NCI-H1417 (cell line): ENCODE results near the gene MCF2L.
"Not testable (repeated sequence)": the region's sequence is repeated elsewhere in the genome, so short reads cannot be mapped to it uniquely, and the experiment has no call there.

Source experiments
- DNase-seq, 3 experiments: peaks; one replicate each; lab custom pipeline; 2025; lab: John Stamatoyannopoulos, UW

MCF2L gene

DNA sequence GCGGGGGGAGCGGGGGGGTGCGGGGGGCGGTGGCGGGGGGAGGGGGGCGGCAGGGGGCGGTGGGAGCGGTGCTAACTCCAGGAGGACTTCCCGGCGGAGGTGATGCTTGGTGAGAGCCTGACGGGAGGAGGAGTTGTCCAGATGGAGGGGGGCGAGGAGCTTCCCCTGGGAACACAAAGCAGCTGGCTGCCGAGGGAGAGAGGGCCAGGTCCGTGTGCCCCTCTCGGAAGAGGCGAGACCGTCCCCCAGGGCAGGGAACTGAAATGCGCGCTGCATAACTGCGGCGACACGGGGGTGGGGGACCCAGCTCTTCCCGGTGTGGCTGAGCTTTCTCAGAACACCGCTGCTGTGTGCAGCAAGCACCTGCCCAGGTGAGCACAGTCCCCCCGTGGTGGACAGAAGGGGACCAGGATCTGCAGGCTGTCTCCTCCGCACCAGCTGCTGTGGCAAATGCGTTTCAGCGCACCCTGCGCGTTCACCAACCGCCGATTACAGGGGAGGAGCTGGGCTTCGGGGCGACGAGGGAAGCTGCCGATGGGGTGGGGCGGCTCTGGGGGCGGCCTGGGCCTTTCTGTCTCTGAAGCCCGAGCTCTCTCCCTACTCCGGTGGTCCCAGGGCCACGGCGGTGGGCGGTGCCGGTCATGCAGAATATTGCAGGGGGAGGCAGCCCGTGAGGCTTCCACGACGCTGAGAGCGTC lies 81.9 kb downstream of the MCF2L start:
- DNase-seq = no peak

DNA sequence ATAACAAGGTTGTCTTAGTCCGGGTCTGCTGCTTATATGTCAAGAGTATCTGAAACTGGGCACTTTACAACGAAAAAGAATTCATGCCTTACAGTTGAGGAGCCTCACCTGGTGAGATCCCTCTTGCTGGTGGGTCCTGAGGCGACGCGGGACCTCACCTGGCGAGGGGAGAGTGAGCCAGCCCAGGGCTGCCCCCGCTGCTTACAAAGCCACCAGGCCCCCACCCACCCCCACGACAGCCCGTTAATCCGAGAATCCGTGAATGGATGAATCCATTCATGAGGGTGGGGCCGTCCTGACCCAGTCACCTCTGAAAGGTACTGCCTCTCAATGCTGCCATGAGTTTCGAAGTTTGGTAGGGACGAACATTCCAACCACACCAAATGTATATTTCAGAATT lies 82.6 kb downstream of the MCF2L start:
- no peak for DNase-seq

DNA sequence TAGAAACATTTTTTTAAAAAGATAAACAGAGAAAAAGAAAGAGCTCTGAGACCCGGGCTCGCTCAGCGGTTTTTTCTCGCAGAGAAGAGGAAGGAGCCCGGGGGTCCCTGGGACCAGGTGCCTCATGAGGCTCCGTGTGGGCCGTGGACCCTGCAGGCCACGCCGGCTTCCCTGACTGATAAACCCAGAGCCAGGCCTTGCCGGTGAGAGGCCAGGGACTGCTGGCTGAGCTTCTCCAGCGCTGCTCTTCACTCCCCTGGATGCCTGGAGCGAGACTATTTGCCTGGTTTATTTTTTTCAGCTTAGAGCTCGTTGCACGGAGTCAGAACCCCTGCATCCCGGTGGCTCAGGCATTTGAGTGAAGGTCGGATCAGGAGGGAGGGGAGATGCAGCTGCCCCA lies 83.2 kb downstream of the MCF2L start:
- no peak for DNase-seq

DNA sequence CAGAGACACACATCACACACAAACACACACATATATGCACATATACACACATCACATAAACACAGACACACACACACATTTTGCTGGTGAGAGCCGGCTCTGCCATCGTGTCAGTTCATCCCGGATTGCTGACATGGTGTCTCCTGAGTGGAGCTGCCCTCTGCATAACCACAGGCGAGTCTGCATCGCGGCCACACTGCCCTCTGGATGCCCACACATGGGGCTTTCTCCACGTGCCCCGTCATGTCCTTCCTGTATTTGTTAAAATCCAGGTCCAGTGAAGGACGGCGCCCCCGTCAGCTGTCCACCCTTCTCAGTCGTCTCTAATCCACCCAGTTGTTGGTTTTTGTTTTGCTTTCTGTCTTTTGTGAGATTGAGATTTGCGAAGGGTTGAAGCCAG lies 84.0 kb downstream of the MCF2L start:
- no peak for DNase-seq

DNA sequence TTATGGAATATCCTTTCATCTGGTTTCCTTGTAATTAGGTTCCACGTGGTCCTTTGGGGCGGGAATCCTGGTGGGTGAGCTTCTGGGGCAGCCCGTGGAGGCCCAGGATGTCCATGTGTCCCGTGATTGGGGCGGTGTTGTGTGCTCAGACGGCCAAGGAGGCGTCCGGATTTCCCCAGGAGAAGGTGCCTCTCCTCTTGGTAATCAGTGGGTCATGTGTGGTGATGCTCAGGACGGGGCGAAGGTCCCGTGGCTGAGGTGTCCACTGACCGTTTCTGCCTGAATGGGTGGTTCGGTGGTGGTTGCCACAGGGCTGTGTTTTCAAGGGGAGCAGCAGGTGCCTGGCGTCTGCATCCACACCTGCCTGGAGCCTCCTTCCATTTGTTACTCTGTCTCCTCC lies 84.4 kb downstream of the MCF2L start:
- no peak for DNase-seq

DNA sequence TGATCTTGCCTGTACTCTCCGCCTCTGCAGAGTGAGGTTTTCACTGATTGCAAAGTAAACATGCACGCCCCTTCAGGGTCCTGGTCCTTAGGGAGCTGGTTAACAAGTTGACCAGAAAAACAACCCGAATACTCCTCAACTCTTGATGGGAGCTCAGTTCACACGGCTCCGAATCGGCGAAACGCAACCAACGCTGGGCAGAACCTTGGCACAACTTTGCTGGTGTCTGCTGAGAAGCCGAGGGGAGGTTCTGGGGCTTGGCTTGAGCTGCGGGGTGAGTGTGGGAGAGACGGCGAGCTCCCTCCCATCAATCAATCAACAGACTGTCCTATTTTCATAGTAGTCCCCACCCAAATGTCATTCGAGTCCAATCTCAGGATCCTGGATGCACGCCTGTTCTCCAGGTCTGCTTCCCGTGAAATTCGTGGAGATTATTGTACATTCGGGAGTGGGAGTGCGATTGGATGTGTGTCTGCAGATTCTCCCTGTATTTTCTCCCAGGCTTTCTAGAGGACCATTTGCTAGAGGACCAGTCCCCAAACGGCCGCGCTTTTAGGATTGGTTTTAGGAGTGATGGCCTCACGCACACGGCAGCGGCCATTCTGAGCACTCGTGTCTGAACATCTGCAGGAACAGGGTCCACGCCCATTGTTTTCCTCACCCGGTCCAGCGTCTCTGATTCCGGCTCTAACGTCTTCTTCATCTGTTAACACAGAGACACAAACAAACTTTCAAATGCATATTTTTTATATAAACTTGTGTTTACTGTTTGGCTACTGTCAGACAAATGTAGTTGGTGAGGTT lies 85.0 kb downstream of the MCF2L start:
- DNase-seq = peak; percentile 19 to 96 (median 50)

DNA sequence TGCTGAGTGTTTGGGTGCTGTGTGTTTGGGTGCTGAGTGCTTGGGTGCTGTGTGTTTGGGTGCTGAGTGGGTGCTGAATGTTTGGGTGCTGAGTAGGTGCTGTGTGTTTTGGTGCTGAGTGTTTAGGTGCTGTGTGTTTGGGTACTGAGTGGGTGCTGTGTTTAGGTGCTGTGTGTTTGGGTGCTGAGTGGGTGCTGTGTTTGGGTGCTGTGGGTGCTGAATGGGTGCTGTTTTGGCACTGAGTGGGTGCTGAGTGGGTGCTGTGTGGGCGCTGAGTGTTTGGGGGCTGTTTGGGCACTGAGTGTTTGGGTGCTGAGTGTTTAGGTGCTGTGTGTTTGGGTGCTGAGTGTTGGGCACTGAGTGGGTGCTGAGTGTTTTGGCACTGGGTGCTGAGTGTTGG lies 88.1 kb downstream of the MCF2L start:
- no peak for DNase-seq

DNA sequence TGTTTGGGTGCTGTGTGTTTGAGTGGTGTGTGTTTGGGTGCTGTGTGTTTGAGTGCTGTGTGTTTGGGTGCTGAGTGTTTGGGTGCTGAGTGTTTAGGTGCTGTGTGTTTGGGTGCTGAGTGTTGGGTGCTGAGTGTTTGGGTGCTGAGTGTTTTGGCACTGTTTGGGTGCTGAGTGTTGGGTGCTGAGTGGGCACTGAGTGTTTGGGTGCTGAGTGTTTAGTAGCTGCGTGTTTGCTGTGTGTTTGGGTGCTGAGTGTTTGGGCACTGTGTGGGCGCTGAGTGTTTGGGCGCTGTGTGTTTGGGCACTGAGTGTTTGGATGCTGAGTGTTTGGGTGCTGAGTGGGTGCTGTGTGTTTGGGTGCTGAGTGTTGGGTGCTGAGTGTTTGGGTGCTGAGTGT lies 88.5 kb downstream of the MCF2L start:
- DNase-seq = not testable (repeated sequence)

DNA sequence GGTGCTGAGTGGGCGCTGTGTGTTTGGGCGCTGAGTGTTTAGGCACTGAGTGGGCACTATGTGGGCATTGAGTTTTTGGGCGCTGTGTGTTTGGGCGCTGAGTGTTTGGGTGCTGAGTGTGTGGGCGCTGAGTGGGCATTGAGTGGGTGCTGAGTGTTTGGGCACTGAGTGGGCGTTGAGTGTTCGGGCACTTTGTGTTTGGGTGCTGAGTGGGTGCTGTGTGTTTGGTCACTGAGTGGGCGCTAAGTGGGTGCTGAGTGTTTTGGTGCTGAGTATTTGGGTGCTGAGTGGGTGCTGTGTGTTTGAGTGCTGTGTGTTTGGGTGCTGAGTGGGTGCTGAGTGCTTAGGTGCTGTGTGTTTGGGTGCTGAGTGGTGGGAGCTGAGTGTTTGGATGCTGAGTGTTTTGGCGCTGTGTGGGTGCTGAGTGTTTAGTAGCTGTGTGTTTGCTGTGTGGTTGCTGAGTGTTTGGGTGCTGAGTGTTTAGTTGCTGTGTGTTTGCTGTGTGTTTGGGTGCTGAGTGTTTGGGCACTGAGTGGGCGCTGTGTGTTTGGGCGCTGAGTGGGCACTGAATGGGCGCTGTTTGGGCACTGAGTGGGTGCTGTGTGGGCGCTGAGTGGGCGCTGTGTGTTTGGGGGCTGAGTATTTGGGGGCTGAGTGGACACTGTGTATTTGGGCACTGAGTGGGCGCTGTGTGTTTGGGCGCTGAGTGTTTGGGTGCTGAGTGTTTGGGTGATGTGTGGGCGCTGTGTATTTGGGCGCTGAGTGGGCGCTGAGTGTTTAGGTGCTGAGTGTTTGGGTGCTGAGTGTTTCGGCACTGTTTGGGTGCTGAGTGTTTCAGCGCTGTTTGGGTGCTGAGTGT lies 89.3 kb downstream of the MCF2L start:
- no peak for DNase-seq

DNA sequence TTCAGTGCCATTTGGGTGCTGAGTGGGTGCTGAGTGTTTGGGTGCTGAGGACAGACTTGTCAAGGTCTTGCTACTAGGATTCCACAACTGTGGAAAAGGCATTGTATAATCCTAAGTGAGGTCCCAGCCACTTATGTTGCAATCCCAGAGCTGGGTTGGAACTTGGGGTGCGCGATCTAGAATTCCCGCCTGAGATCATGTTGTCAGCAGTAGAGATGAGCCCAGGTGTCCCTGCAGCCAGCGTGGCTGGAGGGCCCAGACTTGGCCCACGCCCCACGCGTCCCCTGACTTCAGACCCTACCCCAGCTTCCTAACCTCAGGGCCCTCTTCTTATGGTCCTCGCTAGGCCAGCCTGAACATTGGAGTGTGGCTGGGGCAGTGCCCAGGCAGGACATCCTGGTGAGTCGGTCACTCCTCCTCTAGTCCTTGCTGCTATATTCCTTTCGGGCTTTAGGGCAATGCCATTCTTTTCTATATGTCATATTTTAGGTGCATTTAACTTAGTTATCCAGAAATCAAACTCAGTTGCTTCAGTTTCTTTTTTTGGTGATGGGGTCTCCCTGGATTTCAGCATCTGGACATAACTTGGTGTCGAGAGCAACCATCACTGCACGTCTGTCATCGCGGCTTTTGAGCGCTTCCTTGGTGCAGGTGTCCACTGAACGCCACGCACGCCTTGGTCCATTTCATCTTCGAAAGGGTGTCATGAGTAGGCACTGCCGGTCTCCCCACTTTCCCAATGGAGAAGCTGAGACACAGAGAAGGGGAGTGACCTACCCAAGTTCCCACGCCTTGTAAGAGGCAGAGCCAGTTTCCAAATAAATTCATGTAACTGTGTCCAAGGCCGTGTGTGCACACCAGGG lies 90.2 kb downstream of the MCF2L start:
- DNase-seq = no peak

DNA sequence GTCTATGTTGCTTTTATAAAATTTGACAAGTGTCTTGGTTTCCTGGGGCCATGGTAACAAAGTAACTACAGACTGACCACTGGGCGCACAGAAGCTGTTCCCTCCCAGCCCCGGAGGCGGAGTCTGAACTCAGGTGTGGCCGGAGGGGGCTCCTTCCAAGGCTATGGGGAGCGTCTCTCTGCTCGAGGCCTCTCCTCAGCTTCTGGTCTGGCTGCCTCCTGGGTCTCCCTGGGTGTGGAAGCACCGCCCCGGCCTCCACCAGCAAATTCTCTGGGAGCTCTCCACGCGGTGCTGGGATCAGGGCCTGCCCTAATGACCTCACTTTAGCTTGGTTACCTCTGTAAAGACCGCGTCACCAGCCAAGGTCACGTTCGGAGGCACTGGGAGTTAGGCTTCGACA lies 90.9 kb downstream of the MCF2L start:
- DNase-seq = no peak

DNA sequence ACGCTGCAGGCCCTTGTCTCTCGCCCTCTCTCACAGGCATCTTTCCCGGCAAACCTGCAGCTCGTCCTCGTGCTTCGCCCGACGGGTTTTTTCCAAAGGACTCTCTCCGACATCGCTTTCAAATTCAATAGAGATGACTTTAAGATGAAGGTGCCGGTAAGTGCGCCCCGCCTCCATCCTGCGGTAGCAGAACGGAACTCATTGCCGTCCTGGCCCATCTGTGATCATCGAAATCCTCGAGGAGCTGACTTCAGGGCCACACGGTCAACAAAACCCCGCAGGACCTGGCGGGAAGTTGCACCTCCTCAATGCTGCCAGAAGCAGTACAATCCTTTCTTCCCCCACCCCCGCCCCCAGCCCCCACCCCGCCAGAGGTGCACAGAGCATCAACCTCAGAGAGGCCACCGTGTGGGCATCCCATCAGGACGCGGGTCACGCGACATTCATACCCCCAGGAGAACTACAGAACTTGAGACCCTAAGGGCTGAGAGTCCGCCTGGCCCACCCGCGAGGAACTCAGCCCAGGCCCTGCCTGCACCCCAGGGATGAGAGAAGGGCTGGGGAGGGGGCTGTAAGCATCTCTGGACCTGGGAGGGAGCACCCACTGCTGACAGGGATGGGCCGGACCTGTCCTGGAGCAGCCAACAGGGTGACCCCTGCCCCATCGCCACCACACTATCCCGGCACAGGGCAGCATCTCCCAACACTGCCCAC lies 91.7 kb downstream of the MCF2L start:
- DNase-seq = no peak

DNA sequence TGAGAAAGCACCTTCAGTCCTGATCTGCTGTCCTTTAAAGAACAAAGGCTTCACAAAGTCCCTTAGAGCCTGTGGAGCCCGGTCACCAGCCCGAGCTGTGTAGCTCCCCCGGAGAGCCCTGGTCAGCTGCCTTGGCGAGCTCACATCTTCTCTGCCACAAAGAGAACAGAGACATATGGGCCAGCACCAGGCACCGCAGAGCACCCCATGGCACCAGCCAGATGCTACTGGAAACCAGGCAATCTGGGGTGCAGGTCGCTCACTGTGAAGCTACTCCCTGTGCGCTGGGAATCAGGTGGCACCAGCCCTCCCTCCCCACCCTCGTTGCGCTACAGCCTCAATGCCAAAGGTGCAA lies 92.2 kb downstream of the MCF2L start:
- DNase-seq = no peak

DNA sequence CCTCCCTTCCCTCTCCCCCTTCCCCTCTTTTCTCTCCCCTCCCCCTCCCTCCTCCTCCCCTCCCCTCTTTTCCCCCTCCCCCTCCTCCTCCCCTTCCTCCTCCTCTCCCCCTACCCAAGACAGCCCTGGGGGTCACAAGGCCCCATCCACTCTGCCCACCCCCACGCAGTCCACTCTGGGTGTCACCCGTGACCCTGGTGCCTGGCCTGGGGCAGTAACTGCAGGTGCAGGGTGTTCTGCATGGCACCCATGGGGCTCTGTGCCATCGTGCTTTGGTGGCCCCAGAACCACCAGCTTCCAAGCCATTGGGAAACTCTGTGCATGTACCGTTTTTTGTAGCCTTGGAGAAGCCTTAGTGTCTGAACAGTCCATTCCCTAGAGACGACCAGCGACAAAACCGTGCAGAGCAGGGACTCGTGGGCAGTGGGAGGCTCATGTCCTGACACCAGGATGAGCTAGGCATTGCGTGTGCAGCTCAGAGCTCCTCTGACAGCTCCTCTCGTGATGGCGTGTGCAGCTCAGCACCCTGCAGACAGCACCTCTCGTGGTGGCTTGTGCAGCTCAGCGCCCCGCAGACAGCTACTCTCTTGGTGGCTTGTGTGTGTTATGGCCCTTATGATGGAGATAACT lies 92.9 kb downstream of the MCF2L start:
- no peak for DNase-seq

DNA sequence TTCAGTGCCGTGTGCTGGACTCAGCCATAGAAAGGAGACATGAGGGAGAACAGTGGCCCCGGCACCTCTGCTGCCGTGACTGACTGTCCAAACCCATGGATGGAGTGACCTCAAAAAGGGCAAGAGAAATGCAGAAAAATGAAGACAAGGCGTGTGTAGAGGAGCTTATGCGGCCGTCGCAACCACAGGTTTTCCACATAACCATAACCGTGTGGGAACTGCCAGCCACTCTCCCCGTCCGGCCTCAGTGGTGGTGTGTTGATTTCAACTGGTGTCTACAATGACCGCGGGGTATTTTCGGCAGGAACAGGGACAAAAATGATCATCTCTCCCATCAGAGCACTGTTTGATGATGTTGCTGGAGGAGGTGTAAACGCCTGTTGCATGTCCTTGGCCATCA lies 93.7 kb downstream of the MCF2L start:
- DNase-seq = no peak

DNA sequence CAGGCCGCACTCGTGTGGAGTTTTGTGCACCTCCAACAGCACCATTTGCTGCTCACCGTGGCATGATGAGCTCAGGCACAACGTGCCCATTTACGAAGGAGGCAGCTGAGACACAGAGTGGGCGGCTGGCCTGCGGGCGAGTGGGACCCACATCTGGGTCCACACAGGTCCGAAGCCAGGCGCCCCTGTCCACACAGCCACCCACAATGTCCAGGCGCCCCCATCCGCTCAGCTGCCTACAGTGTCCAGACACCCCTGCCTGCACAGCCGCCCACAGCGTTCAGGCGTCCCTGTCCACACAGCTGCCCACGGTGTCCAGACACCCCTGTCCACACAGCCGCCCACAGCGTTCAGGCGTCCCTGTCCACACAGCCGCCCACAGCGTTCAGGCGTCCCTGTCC lies 94.1 kb downstream of the MCF2L start:
- no peak for DNase-seq

DNA sequence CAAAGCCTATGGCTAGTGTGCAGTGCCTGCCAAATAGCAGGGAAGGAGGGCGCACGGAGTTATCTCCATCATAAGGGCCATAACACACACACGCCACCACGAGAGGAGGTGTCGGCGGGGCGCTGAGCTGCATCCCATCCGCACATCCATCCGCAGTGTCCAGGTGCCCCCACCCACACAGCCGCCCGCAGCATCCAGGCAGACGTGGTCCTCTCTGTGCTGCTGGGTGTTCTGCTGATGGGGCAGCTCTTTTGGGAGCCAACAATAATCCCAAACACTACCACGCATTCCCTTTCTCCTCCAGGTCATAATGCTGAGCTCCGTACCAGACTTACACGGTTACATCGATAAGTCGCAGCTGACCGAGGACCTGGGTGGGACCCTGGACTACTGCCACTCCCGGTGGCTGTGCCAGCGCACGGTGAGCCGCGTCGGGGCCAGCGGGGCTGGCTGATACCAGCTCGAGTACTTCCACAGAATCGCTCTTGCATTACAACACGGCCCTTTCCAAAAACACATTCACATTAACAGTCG lies 95.1 kb downstream of the MCF2L start:
- no peak for DNase-seq

DNA sequence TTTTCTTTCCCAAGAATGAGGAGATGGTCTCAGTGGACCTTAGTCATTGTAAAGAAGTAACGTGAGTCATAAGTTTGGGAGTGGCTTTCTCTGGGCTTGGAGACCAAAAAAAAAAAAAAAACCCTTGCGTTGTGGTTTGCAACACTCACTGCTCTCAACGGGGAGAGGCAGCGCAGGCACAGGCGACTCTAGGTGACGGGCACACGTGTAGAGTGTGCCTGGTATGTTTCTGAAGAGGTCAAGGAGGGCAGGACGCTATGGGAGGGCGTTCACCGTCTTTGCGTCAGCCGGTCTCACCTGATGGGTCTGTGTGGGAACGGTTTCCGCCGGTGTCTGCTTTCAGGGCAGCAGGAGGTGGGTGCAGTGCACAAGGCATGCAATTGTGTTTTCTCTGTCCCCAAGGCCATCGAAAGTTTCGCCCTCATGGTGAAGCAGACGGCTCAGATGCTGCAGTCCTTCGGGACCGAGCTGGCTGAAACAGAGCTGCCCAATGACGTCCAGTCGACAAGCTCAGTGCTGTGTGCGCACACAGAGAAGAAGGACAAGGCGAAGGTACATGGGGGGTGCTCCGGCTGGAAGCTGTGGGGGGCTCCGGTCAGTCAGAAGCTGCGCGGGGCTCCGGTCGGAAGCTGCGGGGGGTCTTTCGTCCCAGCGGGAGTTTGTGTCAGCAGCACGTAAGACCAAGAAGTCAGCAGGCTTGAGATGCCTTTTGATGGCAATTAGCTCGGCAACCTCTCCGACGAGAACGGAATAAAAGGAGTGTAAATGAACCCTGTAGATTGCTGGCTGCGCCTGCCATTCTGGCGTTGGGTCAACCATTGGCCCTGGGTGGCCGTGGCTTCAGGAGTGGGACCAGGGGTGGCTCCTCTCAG lies 95.8 kb downstream of the MCF2L start:
- DNase-seq = peak in 1 of 3 experiments; percentile 86

DNA sequence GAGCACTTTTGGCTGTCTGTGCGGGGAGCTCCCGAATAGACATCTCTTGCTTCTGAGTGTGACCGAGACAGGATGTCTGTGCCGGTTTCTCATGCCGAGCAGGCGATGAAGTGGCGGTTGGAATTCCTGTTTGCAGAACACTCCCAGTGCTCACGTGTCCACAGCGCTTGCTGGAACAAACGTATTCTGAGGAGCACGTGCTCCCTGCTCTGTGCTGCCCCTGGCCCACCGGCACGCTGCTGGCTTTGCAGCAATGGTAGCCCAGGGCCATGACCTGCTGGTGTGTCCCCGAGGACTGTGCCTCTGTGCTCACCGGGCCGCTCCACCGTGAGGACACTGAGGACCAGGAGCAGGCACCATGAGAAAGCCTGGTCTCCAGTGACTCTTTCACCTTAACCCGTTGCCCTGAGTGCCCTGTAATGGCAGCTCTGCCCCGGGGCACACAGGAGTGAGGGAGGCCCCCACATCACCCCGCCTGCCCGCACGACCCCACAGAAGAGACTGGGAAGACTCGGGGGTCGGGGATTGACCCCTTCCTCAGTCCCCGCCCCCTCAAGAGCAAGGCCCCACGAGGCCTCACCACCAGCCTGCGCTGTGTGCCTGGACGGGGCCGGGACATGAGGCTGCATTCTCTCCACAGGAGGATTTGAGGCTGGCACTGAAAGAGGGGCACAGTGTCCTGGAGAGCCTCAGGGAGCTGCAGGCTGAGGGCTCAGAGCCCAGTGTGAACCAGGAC lies 96.6 kb downstream of the MCF2L start:
- DNase-seq = peak in 1 of 3 experiments; percentile 15
